ENCODE measurements around the gene ZMYND15. TPM values are rescaled to one million over a fixed set of nuclear protein-coding genes. Genes with fewer than 3 reads are reported as not detected.
A peak's percentile ranks its signal among the peaks of the same experiment; 100 is the strongest.

Gene ZMYND15
- total and polyA plus RNA-seq, 9 donors, result 0.15 to 0.79 (median 0.35) TPM

DNA sequence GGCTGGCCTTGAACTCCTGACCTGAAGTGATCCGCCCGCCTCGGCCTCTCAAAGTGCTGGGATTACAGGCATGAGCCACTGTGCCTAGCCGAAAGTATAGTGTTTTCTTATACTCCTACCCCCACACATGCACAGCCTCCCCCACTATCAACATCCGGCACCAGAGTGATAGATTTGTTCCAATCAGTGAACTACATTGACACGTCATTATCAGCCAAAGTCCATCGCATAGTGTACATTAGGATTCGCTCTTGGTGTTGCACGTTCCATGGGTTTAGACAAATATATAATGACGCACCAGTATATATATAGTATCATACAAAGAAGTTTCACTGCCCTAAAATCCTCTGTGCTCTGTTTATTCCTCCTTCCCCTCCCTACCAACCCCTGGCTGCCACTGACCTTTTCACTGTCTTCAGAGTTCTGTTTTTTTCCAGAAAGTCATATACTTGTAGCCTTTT is 20.2 kb downstream of the ZMYND15 start:
- no peak overlapping the region for H3K27ac ChIP-seq (ENCODE audit: low read length)
- peak; percentile 61 for DNase-seq

DNA sequence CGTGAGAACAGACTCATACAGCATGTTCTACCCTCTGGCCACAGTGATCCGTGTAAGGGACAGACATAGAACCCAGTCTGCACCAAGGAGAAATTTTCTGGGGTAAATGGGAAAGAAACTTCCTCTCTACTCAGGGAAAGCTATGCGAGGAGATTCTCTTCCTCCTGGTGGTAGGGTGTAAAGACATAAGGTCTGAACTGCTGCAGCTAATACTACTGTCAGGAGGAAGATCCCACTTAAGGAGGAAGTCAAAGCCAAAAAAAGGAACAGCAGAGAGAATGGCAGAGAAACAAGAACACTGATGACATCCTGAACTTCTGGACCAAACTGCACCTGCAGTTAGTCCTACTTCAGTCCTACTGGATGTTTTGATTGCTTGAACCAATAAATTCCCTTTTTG is 25.0 kb downstream of the ZMYND15 start:
- Histone ChIP-seq H3K27ac (ENCODE audit: low read length) (peak overlapping the region; percentile 5), H3K4me1 (ENCODE audit: control insufficient read depth, insufficient read depth, low read length) (no peaks in the 10 kb centered on the region), H3K9me3 (replicated peaks; ENCODE audit: control insufficient read depth, low read depth, low read length) (no peaks in the 10 kb centered on the region), H3K4me3 (ENCODE audit: low read length) (no peak overlapping the region), H3K36me3 (ENCODE audit: control insufficient read depth, insufficient read depth, low read length) (no peaks in the 10 kb centered on the region), H3K27me3 (ENCODE audit: control insufficient read depth, insufficient read depth, low read length) (no peaks in the 10 kb centered on the region)
- DNase-seq, result peak; percentile 65
- WGBS (ENCODE audit: insufficient coverage), result 100% methylated on average over 1 of the region's 3 CpGs

More for the DNA sequence above, 20.2 kb downstream of the ZMYND15 start:
- H3K4me3 ChIP-seq (ENCODE audit: low read length), result no peak overlapping the region
- no peaks in the 10 kb centered on the region for H3K36me3 ChIP-seq (ENCODE audit: control insufficient read depth, insufficient read depth, low read length)
- peaks cover 11% of the 10 kb centered on the region for H3K27me3 ChIP-seq (ENCODE audit: control insufficient read depth, insufficient read depth, low read length)
- H3K4me1 ChIP-seq (ENCODE audit: control insufficient read depth, insufficient read depth, low read length), result no peaks in the 10 kb centered on the region
- no peaks in the 10 kb centered on the region for H3K9me3 ChIP-seq (replicated peaks; ENCODE audit: control insufficient read depth, low read depth, low read length)
- 77% methylated on average over 3 of the region's 10 CpGs for WGBS (ENCODE audit: insufficient coverage)

DNA sequence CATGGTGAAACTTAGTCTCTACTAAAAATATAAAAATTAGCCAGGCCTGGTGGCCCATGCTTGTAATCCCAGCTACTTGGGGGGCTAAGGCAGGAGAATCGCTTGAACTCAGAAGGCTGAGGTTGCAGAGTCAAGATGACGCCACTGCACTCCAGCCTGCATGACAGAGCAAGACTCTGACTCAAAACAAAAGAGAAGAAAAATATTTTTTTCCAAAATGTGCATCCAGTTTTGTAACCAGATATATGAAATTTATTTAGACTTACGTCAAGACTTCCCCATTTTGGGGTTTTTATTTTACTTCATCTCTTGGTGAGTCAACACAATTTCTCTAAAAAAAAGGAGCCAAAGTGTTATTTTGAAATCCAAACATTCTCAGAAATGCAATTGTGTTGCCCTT is 26.6 kb downstream of the ZMYND15 start:
- Histone ChIP-seq H3K4me1 (ENCODE audit: control insufficient read depth, insufficient read depth, low read length) (no peaks in the 10 kb centered on the region), H3K27me3 (ENCODE audit: control insufficient read depth, insufficient read depth, low read length) (no peaks in the 10 kb centered on the region), H3K36me3 (ENCODE audit: control insufficient read depth, insufficient read depth, low read length) (no peaks in the 10 kb centered on the region), H3K9me3 (replicated peaks; ENCODE audit: control insufficient read depth, low read depth, low read length) (no peaks in the 10 kb centered on the region), H3K27ac (ENCODE audit: low read length) (peak overlapping the region; percentile 21), H3K4me3 (ENCODE audit: low read length) (no peak overlapping the region)
- no CpG with 5 or more reads among the region's 3 CpGs for WGBS (ENCODE audit: insufficient coverage)
- no peak for DNase-seq

DNA sequence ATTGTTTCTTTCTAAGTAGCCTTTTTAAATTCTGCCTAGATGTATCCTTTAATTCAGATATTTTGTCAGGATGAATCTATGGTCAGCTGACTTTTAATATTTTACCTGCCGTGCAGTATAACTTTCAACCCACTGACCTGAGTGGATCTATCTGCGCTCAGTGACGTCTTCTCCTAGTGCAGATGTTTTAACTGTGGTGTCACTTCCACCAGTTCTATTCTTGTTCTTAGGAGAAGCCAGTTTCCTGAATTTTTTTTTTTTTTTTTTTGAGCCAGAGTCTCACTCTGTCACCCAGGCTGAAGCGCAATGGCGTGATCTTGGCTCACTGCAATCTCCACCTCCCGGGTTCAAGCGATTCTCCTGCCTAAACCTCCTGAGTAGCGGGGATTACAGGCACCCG is 27.1 kb downstream of the ZMYND15 start:
- no peaks in the 10 kb centered on the region for H3K27me3 ChIP-seq (ENCODE audit: control insufficient read depth, insufficient read depth, low read length)
- H3K9me3 ChIP-seq (replicated peaks; ENCODE audit: control insufficient read depth, low read depth, low read length), result no peaks in the 10 kb centered on the region
- WGBS (ENCODE audit: insufficient coverage), result no CpG with 5 or more reads among the region's 9 CpGs
- no peaks in the 10 kb centered on the region for H3K36me3 ChIP-seq (ENCODE audit: control insufficient read depth, insufficient read depth, low read length)
- peak overlapping the region; percentile 21 for H3K27ac ChIP-seq (ENCODE audit: low read length)
- no peak for DNase-seq
- no peak overlapping the region for H3K4me3 ChIP-seq (ENCODE audit: low read length)
- H3K4me1 ChIP-seq (ENCODE audit: control insufficient read depth, insufficient read depth, low read length), result no peaks in the 10 kb centered on the region

DNA sequence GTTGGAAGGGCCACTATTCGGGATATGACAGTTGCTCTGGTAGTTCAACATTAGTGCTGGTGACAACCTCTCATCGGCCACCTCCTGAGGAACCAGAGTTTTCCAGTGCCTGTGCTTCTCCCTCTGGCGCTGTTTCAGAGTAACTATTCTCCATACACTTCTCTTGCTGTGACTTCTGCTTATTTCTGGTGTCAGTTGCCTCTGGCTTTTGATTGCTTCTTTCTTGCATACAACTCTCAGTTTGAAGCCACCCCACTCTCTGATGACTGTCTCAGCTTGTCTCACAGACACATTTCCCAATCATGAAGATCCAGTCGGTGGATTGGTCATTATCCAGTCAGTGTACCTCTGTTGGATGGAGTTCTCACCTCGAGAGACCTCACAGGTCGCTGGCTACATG is 28.7 kb downstream of the ZMYND15 start:
- WGBS (ENCODE audit: insufficient coverage), result 80% methylated on average over 3 of the region's 6 CpGs
- no peak for DNase-seq
- no peaks in the 10 kb centered on the region for H3K9me3 ChIP-seq (replicated peaks; ENCODE audit: control insufficient read depth, low read depth, low read length)
- H3K27me3 ChIP-seq (ENCODE audit: control insufficient read depth, insufficient read depth, low read length), result peaks cover 3% of the 10 kb centered on the region
- H3K4me1 ChIP-seq (ENCODE audit: control insufficient read depth, insufficient read depth, low read length), result no peaks in the 10 kb centered on the region
- H3K27ac ChIP-seq (ENCODE audit: low read length), result no peak overlapping the region
- no peaks in the 10 kb centered on the region for H3K36me3 ChIP-seq (ENCODE audit: control insufficient read depth, insufficient read depth, low read length)
- no peak overlapping the region for H3K4me3 ChIP-seq (ENCODE audit: low read length)

DNA sequence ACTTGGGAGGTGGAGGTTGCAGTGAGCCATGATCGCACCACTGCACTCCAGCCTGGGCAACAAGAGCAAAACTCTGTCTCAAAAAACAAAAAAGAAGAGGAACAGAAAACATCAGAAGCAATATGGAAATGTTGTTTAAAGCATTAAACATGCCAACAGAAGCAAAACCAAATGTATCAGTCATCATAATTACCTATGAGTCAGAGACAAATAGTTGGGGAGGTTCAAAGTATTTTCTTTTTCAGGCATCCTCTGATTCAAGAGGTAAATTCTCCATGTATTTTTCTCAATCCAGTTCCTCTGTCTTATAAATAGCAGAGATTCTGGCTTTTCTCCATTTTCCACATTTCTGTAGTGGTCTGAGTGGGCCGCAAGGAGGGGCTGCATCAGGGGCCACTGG is 30.0 kb downstream of the ZMYND15 start:
- no CpG with 5 or more reads among the region's 2 CpGs for WGBS (ENCODE audit: insufficient coverage)

DNA sequence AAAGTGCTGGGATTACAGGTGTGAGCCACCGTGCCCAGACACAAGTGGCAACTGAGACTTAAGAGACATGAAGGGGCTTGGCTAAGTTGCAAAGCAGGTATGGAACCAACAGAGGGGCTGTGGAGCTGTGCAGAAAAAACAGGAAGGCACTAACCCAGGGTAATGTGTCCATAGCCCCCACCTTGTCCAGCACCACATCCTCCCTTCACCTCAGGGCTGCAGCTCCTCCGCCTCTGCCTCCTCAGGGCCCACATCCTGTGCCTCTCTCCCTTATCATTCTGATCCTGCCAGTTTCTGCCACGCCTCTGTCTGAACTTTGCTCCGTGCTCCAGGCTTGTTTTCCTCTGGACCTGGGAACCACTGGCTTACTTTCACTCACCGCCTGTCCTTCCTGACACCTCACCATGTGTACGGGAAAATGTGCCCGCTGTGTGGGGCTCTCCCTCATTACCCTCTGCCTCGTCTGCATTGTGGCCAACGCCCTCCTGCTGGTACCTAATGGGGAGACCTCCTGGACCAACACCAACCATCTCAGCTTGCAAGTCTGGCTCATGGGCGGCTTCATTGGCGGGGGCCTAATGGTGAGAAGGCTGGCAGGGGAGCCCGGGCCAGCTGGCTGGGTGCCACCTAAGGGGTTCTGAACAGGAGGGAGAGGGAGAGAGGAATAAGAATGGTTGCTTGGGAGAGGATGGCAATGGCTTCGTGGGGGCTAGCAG is 32.0 kb downstream of the ZMYND15 start, which contains the start of gene TM4SF5:
TSS of gene TM4SF5 (plus strand) at position 368 of the 716 bp plus-strand sequence. CDS start at position 405, 37 bp downstream.
- DNase-seq, result no peak
- H3K36me3 ChIP-seq (ENCODE audit: control insufficient read depth, insufficient read depth, low read length), result no peaks in the 10 kb centered on the region
- H3K9me3 ChIP-seq (replicated peaks; ENCODE audit: control insufficient read depth, low read depth, low read length), result no peaks in the 10 kb centered on the region
- peaks cover 3% of the 10 kb centered on the region for H3K27me3 ChIP-seq (ENCODE audit: control insufficient read depth, insufficient read depth, low read length)
- H3K4me3 ChIP-seq (ENCODE audit: low read length), result no peak within 1 kb of the TSS
- H3K4me1 ChIP-seq (ENCODE audit: control insufficient read depth, insufficient read depth, low read length), result no peaks in the 10 kb centered on the region
- H3K27ac ChIP-seq (ENCODE audit: low read length), result no peak within 1 kb of the TSS
- WGBS (ENCODE audit: insufficient coverage), result 72% methylated on average over 10 of the region's 13 CpGs

More for the DNA sequence above, 30.0 kb downstream of the ZMYND15 start:
- DNase-seq, result no peak
- H3K27me3 ChIP-seq (ENCODE audit: control insufficient read depth, insufficient read depth, low read length), result peaks cover 3% of the 10 kb centered on the region
- no peaks in the 10 kb centered on the region for H3K36me3 ChIP-seq (ENCODE audit: control insufficient read depth, insufficient read depth, low read length)
- no peaks in the 10 kb centered on the region for H3K9me3 ChIP-seq (replicated peaks; ENCODE audit: control insufficient read depth, low read depth, low read length)
- no peaks in the 10 kb centered on the region for H3K4me1 ChIP-seq (ENCODE audit: control insufficient read depth, insufficient read depth, low read length)
- H3K4me3 ChIP-seq (ENCODE audit: low read length), result no peak overlapping the region
- H3K27ac ChIP-seq (ENCODE audit: low read length), result no peak overlapping the region

DNA sequence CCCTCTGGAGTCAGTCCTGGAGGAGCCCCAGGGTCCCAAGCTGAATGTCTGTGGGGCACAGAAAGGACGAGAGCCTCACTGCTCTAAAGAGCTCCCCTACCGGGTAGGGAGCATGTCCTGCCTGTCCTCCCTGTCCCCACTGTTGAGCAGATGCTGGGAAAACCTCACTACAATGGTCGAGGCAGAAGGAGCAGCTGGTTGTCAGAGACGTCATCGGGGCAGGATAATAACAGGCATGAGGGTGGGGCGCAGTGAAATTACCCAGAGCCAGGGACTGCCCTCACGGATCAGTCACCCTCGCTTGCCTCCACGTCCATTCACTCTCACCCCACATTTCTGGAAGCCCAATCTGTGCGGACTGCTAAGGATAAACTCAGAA is 32.6 kb downstream of the ZMYND15 start:
- no peaks in the 10 kb centered on the region for H3K36me3 ChIP-seq (ENCODE audit: control insufficient read depth, insufficient read depth, low read length)
- H3K27me3 ChIP-seq (ENCODE audit: control insufficient read depth, insufficient read depth, low read length), result peaks cover 3% of the 10 kb centered on the region
- H3K9me3 ChIP-seq (replicated peaks; ENCODE audit: control insufficient read depth, low read depth, low read length), result no peaks in the 10 kb centered on the region
- no peaks in the 10 kb centered on the region for H3K4me1 ChIP-seq (ENCODE audit: control insufficient read depth, insufficient read depth, low read length)
- 33% methylated on average over 1 of the region's 10 CpGs for WGBS (ENCODE audit: insufficient coverage)
- no peak for DNase-seq
- no peak overlapping the region for H3K4me3 ChIP-seq (ENCODE audit: low read length)
- H3K27ac ChIP-seq (ENCODE audit: low read length), result no peak overlapping the region

DNA sequence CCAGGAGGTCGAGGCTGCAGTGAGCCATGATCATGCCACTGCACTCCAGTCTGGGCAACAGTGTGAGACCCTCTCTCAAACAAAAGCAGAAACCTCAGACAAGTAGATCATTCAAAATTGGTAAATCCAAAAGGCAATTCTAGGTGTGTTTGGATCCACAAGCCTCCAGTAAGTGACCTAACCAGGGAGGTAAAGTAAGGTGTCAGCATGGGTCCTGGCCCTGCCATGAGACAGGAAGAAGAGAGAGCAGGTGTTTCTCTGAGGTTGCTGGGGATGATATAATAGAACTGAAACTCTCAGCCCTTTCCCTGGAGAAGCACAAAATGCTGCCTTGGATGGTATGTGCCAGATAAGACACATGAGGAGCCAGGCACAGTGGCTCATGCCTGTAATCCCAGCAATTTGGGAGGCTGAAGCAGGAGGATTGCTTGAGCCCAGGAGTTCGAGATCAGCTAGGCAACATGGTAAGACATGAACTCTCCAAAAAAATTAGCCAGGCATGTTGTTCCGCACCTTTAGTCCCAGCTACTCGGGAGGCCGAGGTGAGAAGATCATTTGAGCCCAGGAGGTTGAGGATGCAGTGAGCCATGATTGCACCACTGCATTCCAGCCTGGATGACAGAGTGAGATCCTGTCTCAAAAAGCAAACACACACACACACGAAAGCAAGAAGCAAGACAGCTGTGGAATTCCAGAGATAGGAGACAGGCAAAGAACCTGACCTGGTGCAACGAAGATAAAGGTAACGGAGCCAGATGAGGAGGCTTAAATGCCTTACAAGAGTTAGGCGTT is 38.5 kb downstream of the ZMYND15 start:
- no peaks in the 10 kb centered on the region for H3K36me3 ChIP-seq (ENCODE audit: control insufficient read depth, insufficient read depth, low read length)
- WGBS (ENCODE audit: insufficient coverage), result 70% methylated on average over 7 of the region's 9 CpGs
- H3K27ac ChIP-seq (ENCODE audit: low read length), result no peak overlapping the region
- no peaks in the 10 kb centered on the region for H3K9me3 ChIP-seq (replicated peaks; ENCODE audit: control insufficient read depth, low read depth, low read length)
- no peak for DNase-seq
- H3K27me3 ChIP-seq (ENCODE audit: control insufficient read depth, insufficient read depth, low read length), result peaks cover 27% of the 10 kb centered on the region
- H3K4me3 ChIP-seq (ENCODE audit: low read length), result no peak overlapping the region
- no peaks in the 10 kb centered on the region for H3K4me1 ChIP-seq (ENCODE audit: control insufficient read depth, insufficient read depth, low read length)

DNA sequence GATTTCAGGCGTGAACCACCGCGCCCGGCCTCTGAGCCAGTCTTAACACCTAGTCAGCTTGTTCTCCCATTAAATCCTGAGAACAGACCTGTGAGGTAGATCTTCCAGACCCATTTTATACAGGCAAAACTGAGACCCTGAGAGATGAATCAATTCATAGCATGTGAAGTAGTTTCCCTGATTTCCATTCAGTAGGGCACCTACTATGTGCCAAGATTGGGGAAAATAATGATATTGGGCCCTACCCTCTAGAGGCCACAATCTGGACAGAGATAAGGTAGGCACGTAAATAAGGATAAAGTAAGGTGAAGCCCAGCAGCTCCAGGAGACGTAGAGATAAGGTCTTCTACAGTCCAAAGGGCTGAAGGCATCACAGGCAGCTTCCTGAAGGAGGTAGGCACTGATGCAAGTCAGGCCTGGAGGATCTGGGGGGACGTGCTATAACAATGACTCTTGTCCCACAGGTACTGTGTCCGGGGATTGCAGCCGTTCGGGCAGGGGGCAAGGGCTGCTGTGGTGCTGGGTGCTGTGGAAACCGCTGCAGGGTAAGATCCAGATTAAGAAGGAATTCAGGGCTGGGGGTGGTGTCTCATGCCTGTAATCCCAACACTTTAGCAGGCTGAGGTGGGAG is 40.8 kb downstream of the ZMYND15 start:
- Histone ChIP-seq H3K36me3 (ENCODE audit: control insufficient read depth, insufficient read depth, low read length) (no peaks in the 10 kb centered on the region), H3K4me3 (ENCODE audit: low read length) (no peak overlapping the region), H3K27ac (ENCODE audit: low read length) (no peak overlapping the region), H3K27me3 (ENCODE audit: control insufficient read depth, insufficient read depth, low read length) (peaks cover 49% of the 10 kb centered on the region), H3K4me1 (ENCODE audit: control insufficient read depth, insufficient read depth, low read length) (peaks cover 4% of the 10 kb centered on the region), H3K9me3 (replicated peaks; ENCODE audit: control insufficient read depth, low read depth, low read length) (no peaks in the 10 kb centered on the region)
- no peak for DNase-seq
- 64% methylated on average over 7 of the region's 11 CpGs for WGBS (ENCODE audit: insufficient coverage)
